H9 (cell line): Measurements from ENCODE around the gene EPHA2. TPM values are rescaled to one million over a fixed set of nuclear protein-coding genes. Genes with fewer than 3 reads are reported as not detected.
A peak's percentile ranks its signal among the peaks of the same experiment; 100 is the strongest.

Experiments
- DNase-seq: peaks from one replicate; pipeline ENCODE4 v3.0.0-alpha.2; 2017
- H2AFZ ChIP-seq: one replicate; pipeline ENCODE4 v1.6.1; 2013; ENCODE audit warnings: mild to moderate bottlenecking, low read length, control low read depth, moderate library complexity
- H2AK5ac ChIP-seq: 2 replicates; pipeline ENCODE4 v1.6.1; 2013; ENCODE audit warnings: low read length, control low read depth, mixed read lengths; ENCODE audit not compliant: insufficient read length
- H2BK120ac ChIP-seq: one replicate; pipeline ENCODE4 v1.6.1; 2013; ENCODE audit warnings: low read depth, mild to moderate bottlenecking, low read length, control low read depth, inconsistent platforms; ENCODE audit not compliant: poor library complexity, severe bottlenecking
- H2BK12ac ChIP-seq: 2 replicates; pipeline ENCODE4 v1.6.1; 2013; ENCODE audit warnings: low read length, control low read depth, mixed read lengths, low read depth; ENCODE audit not compliant: insufficient read length
- H2BK15ac ChIP-seq: 2 replicates; pipeline ENCODE4 v1.6.1; 2013; ENCODE audit warnings: low read depth, low read length, control low read depth
- H2BK20ac ChIP-seq: one replicate; pipeline ENCODE4 v1.6.1; 2013; ENCODE audit warnings: low read depth, mild to moderate bottlenecking, low read length, control low read depth, inconsistent platforms; ENCODE audit not compliant: poor library complexity, severe bottlenecking
- H2BK5ac ChIP-seq: 2 replicates; pipeline ENCODE4 v1.6.1; 2013; ENCODE audit warnings: low read length, control low read depth, mixed read lengths; ENCODE audit not compliant: insufficient read length
- H3K14ac ChIP-seq: 2 replicates; pipeline ENCODE4 v1.6.1; 2013; ENCODE audit warnings: low read length, control low read depth; ENCODE audit not compliant: insufficient read depth
- H3K18ac ChIP-seq: 2 replicates; pipeline ENCODE4 v1.6.1; 2013; ENCODE audit warnings: low read depth, mild to moderate bottlenecking, mixed read lengths, low read length, control low read depth; ENCODE audit not compliant: insufficient read length
- H3K23ac ChIP-seq: 2 replicates; pipeline ENCODE4 v1.6.1; 2013; ENCODE audit warnings: low read length, control low read depth, mixed read lengths, low read depth; ENCODE audit not compliant: insufficient read length
- H3K23me2 ChIP-seq: 2 replicates; pipeline ENCODE4 v1.6.1; 2013; ENCODE audit warnings: low read depth, mild to moderate bottlenecking, mixed read lengths, low read length, control low read depth; ENCODE audit not compliant: insufficient read length, poor library complexity, severe bottlenecking
- H3K27ac ChIP-seq: 2 replicates; pipeline ENCODE4 v1.5.1; 2013; ENCODE audit warnings: low read length, control low read depth, mixed read lengths, low read depth; ENCODE audit not compliant: insufficient read length
- H3K27me3 ChIP-seq: 2 replicates; pipeline ENCODE4 v1.6.1; 2013; ENCODE audit warnings: low read length, control low read depth, inconsistent platforms; ENCODE audit not compliant: insufficient read depth
- H3K4ac ChIP-seq: 2 replicates; pipeline ENCODE4 v1.6.1; 2013; ENCODE audit warnings: low read depth, mild to moderate bottlenecking, control low read depth, inconsistent platforms, low read length, moderate library complexity
- H3K4me1 ChIP-seq: 2 replicates; pipeline ENCODE4 v1.6.1; 2013; ENCODE audit warnings: low read length, control low read depth, inconsistent platforms; ENCODE audit not compliant: insufficient read depth
- H3K4me2 ChIP-seq: 2 replicates; pipeline ENCODE4 v1.6.1; 2013; ENCODE audit warnings: low read length, control low read depth, mixed read lengths; ENCODE audit not compliant: insufficient read length, insufficient read depth
- H3K56ac ChIP-seq: 2 replicates; pipeline ENCODE4 v1.6.1; 2013; ENCODE audit warnings: low read depth, mild to moderate bottlenecking, mixed read lengths, low read length, control low read depth; ENCODE audit not compliant: insufficient read length
- H3K79me1 ChIP-seq: 2 replicates; pipeline ENCODE4 v1.6.1; 2013; ENCODE audit warnings: low read depth, mild to moderate bottlenecking, moderate library complexity, low read length, control low read depth, inconsistent platforms; ENCODE audit not compliant: insufficient read depth, poor library complexity, severe bottlenecking
- H3K79me2 ChIP-seq: 2 replicates; pipeline ENCODE4 v1.6.1; 2013; ENCODE audit warnings: low read length, control low read depth, inconsistent platforms; ENCODE audit not compliant: insufficient read depth
- H3K9ac ChIP-seq: 2 replicates; pipeline ENCODE4 v1.6.1; 2013; ENCODE audit warnings: low read length, control low read depth, mixed read lengths; ENCODE audit not compliant: insufficient read length; ENCODE audit errors: extremely low read depth
- H3K9me3 ChIP-seq: one replicate; pipeline ENCODE4 v1.6.1; 2013; ENCODE audit warnings: low read depth, low read length, inconsistent platforms; ENCODE audit not compliant: control insufficient read depth
- H3T11ph ChIP-seq: one replicate; pipeline ENCODE4 v1.6.1; 2013; ENCODE audit warnings: mild to moderate bottlenecking, low read length, control low read depth, inconsistent platforms
- H4K20me1 ChIP-seq: one replicate; pipeline ENCODE4 v1.6.1; 2013; ENCODE audit not compliant: control insufficient read depth, insufficient read length, insufficient read depth
- H4K5ac ChIP-seq: 2 replicates; pipeline ENCODE4 v1.6.1; 2013; ENCODE audit warnings: low read depth, mild to moderate bottlenecking, mixed read lengths, low read length, control low read depth; ENCODE audit not compliant: insufficient read length
- H4K8ac ChIP-seq: replicated peaks from 2 replicates; pipeline ENCODE4 v1.6.1; 2013; ENCODE audit warnings: low read length, control low read depth, mixed read lengths, low read depth; ENCODE audit not compliant: insufficient read length
- H4K91ac ChIP-seq: 2 replicates; pipeline ENCODE4 v1.6.1; 2013; ENCODE audit warnings: low read depth, mild to moderate bottlenecking, moderate library complexity, mixed read lengths, low read length, control low read depth; ENCODE audit not compliant: insufficient read length
- H3K27ac Mint-ChIP-seq, 3 experiments: 2 replicates in 2 of 3; 3 replicates in 1 of 3; pipeline ENCODE4 v1.8.0; 2020 to 2021; ENCODE audit warnings: mixed read lengths in 3 of 3, mild to moderate bottlenecking in 1 of 3, moderate library complexity in 1 of 3
- H3K27me3 Mint-ChIP-seq: 2 replicates; pipeline ENCODE4 v1.8.0; 2021; ENCODE audit warnings: low read depth, mild to moderate bottlenecking, moderate library complexity, mixed read lengths
- H3K36me3 Mint-ChIP-seq, 3 experiments: 2 replicates in 2 of 3; 3 replicates in 1 of 3; pipeline ENCODE4 v1.8.0; 2020 to 2021; ENCODE audit warnings: low read depth in 3 of 3, mixed read lengths in 3 of 3; ENCODE audit not compliant: insufficient read depth in 1 of 3
- H3K4me1 Mint-ChIP-seq, 2 experiments: 2 replicates each; pipeline ENCODE4 v1.8.0; 2020; ENCODE audit warnings: mixed read lengths in 2 of 2
- H3K4me3 Mint-ChIP-seq, 2 experiments: 2 replicates in 1 of 2; 3 replicates in 1 of 2; pipeline ENCODE4 v1.8.0; 2020 to 2021; ENCODE audit warnings: mild to moderate bottlenecking in 2 of 2, mixed read lengths in 2 of 2, moderate library complexity in 1 of 2
- H3K9me3 Mint-ChIP-seq, 2 experiments: 2 replicates in 1 of 2; 3 replicates in 1 of 2; pipeline ENCODE4 v1.8.0; 2020; ENCODE audit warnings: mild to moderate bottlenecking in 2 of 2, mixed read lengths in 2 of 2, moderate library complexity in 1 of 2
- WGBS: extraction: QIAGEN DNeasy Blood & Tissue Kit; methylation state at CpG from one replicate; pipeline ENCODE4 v1.1.7; 2013; ENCODE audit warnings: missing lambda C conversion rate, low lambda C conversion rate, mixed read lengths; ENCODE audit not compliant: insufficient read length; ENCODE audit errors: extremely low coverage; 5-methylcytosine and 5-hydroxymethylcytosine counted together
- total RNA-seq: library from RNA; stranded (reverse); gene quantifications from 2 replicates; pipeline ENCODE4 v1.2.1, GENCODE V29; 2021
- TF ChIP-seq, protein P1 (sequence below): fragments of 200-600 bp; sonication (generic); conservative IDR thresholded peaks from 3 replicates; pipeline ENCODE4 v1.8.0; 2021; ENCODE audit warnings: antibody characterized with exemption, mild to moderate bottlenecking

Gene EPHA2
- total RNA-seq, 1 experiment from 2014 or later, result 33.1 TPM

DNA sequence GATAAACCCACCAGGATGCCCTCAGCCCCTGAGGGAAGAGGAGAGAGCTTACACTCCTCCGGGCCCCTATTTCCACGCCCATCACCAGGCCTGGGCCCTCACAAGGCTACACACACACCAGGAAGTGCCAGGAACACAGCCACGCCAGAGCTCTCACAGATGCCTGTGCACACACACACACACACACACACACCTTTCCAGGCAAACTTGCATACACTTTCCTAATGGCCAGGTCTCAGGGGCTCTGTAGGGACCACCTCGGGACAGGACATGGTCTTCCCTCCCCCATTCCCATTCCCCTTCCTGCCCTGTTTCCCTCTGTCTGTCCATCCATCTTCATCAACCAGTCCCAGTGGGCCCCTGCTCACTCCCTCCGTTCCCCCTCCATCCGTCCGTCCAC is 9.7 kb upstream of the EPHA2 start:
- peaks cover 47 to 57% of the 10 kb centered on the region in 2 experiments for H3K4me1 Mint-ChIP-seq
- Histone ChIP-seq H2AFZ (no peak overlapping the region), H3K4me2 (no peak overlapping the region), H3K4me1 (peaks cover 11% of the 10 kb centered on the region), H3K18ac (no peak overlapping the region), H4K20me1 (no peaks in the 10 kb centered on the region), H3K79me2 (no peaks in the 10 kb centered on the region), H4K5ac (no peak overlapping the region), H3K56ac (no peak overlapping the region), H4K8ac (no peak overlapping the region), H3K23ac (no peak overlapping the region), H3K9ac (no peak overlapping the region), H3K23me2 (no peaks in the 10 kb centered on the region), H3K27ac (no peak overlapping the region), H3K14ac (no peak overlapping the region), H3T11ph (no peak overlapping the region), H2BK5ac (no peak overlapping the region), H3K4ac (no peak overlapping the region), H4K91ac (no peak overlapping the region), H2BK120ac (no peak overlapping the region), H3K79me1 (no peaks in the 10 kb centered on the region), H2AK5ac (no peak overlapping the region), H3K9me3 (no peaks in the 10 kb centered on the region), H3K27me3 (no peaks in the 10 kb centered on the region; the same call in 1 of the 2 replicates), H2BK20ac (no peak overlapping the region), H2BK15ac (no peak overlapping the region), H2BK12ac (no peak overlapping the region)
- WGBS, result no CpG with 5 or more reads among the region's 7 CpGs
- peak overlapping the region; percentile 33 to 34; a peak in 2 of 5 replicates for H3K4me3 Mint-ChIP-seq
- TF ChIP-seq, protein P1, sequence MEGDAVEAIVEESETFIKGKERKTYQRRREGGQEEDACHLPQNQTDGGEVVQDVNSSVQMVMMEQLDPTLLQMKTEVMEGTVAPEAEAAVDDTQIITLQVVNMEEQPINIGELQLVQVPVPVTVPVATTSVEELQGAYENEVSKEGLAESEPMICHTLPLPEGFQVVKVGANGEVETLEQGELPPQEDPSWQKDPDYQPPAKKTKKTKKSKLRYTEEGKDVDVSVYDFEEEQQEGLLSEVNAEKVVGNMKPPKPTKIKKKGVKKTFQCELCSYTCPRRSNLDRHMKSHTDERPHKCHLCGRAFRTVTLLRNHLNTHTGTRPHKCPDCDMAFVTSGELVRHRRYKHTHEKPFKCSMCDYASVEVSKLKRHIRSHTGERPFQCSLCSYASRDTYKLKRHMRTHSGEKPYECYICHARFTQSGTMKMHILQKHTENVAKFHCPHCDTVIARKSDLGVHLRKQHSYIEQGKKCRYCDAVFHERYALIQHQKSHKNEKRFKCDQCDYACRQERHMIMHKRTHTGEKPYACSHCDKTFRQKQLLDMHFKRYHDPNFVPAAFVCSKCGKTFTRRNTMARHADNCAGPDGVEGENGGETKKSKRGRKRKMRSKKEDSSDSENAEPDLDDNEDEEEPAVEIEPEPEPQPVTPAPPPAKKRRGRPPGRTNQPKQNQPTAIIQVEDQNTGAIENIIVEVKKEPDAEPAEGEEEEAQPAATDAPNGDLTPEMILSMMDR, result no peak
- no peak for DNase-seq
- H3K27ac Mint-ChIP-seq, result peak overlapping the region in 1 of 3 experiments; percentile 11; a peak in 2 of 7 replicates
- no peaks in the 10 kb centered on the region for H3K36me3 Mint-ChIP-seq
- H3K27me3 Mint-ChIP-seq, result peaks cover 10% of the 10 kb centered on the region
- H3K9me3 Mint-ChIP-seq, result no peaks in the 10 kb centered on the region
